Activated T-cell treated with anti-CD3 and anti-CD28 coated beads, Interleukin-2, amount 50 U/mL, for 4 hours (primary cell): ENCODE data around the gene NT5DC3. TPM values are rescaled to one million over a fixed set of nuclear protein-coding genes. Genes with fewer than 3 reads are reported as not detected.

Experiments used
- ATAC-seq, 2 donors: fragments of 200-7000 bp; cut with Tn5 transposase; one replicate each; pipeline ENCODE4 v1.10.0; 2021
- DNase-seq: peaks from one replicate; pipeline ENCODE4 v3.0.0-alpha.2; 2020
- H3K27me3 Mint-ChIP-seq: one replicate; pipeline ENCODE4 v1.8.0; 2021; ENCODE audit warnings: low read depth, mixed read lengths
- H3K36me3 Mint-ChIP-seq: one replicate; pipeline ENCODE4 v1.8.0; 2022; ENCODE audit warnings: mixed read lengths; ENCODE audit not compliant: insufficient read depth
- H3K4me1 Mint-ChIP-seq: one replicate; pipeline ENCODE4 v1.8.0; 2021; ENCODE audit warnings: low read depth, mixed read lengths
- H3K4me3 Mint-ChIP-seq: one replicate; pipeline ENCODE4 v1.8.0; 2021; ENCODE audit warnings: mild to moderate bottlenecking, moderate library complexity, mixed read lengths
- H3K9me3 Mint-ChIP-seq: one replicate; pipeline ENCODE4 v1.8.0; 2021; ENCODE audit warnings: mixed read lengths
- total RNA-seq, 3 donors: library from RNA; stranded (reverse); gene quantifications; one replicate each; pipeline ENCODE4 v1.2.1, GENCODE V29; 2021

NT5DC3 gene
- total RNA-seq, 3 donors from 2014 or later: 13.6 to 15.1 (median 14.1) TPM

GRCh38 chr12:103756443-103756842 is 84.6 kb downstream of the NT5DC3 start:
- H3K27me3 Mint-ChIP-seq: no peaks in the 10 kb centered on the region
- H3K36me3 Mint-ChIP-seq: no peaks in the 10 kb centered on the region
- no peaks in the 10 kb centered on the region for H3K9me3 Mint-ChIP-seq
- ATAC-seq: no peak
- no peak for DNase-seq
- H3K4me1 Mint-ChIP-seq: no peaks in the 10 kb centered on the region
- H3K4me3 Mint-ChIP-seq: no peak overlapping the region

GRCh38 chr12:103755425-103755824 is 85.6 kb downstream of the NT5DC3 start:
- H3K4me3 Mint-ChIP-seq: no peak overlapping the region
- H3K36me3 Mint-ChIP-seq: no peaks in the 10 kb centered on the region
- H3K27me3 Mint-ChIP-seq: no peaks in the 10 kb centered on the region
- DNase-seq (no peak), ATAC-seq (no peak)
- no peaks in the 10 kb centered on the region for H3K4me1 Mint-ChIP-seq
- H3K9me3 Mint-ChIP-seq: no peaks in the 10 kb centered on the region

GRCh38 chr12:103751600-103751999 is 89.4 kb downstream of the NT5DC3 start:
- Mint-ChIP-seq H3K4me3 (no peak overlapping the region), H3K36me3 (no peaks in the 10 kb centered on the region), H3K4me1 (no peaks in the 10 kb centered on the region), H3K27me3 (no peaks in the 10 kb centered on the region), H3K9me3 (no peaks in the 10 kb centered on the region)
- ATAC-seq: no peak
- no peak for DNase-seq

GRCh38 chr12:103751171-103751570 is 89.9 kb downstream of the NT5DC3 start:
- no peak overlapping the region for H3K4me3 Mint-ChIP-seq
- H3K4me1 Mint-ChIP-seq: no peaks in the 10 kb centered on the region
- ATAC-seq (no peak), DNase-seq (no peak)
- H3K9me3 Mint-ChIP-seq: no peaks in the 10 kb centered on the region
- H3K36me3 Mint-ChIP-seq: no peaks in the 10 kb centered on the region
- H3K27me3 Mint-ChIP-seq: no peaks in the 10 kb centered on the region

DNA sequence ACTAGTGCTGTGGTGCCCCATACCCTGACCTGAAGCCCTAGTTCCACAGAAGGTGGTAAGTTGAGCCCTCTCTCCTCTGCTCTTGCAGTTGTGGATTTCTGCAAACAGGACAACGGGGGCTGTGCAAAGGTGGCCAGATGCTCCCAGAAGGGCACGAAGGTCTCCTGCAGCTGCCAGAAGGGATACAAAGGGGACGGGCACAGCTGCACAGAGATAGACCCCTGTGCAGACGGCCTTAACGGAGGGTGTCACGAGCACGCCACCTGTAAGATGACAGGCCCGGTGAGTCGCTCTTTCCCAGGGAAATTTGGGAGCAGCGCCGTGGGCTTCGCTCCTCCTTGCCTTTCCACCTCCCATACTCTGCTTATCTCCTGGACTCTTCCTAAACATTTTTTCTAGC is 92.2 kb downstream of the NT5DC3 start:
- H3K4me1 Mint-ChIP-seq: no peaks in the 10 kb centered on the region
- H3K9me3 Mint-ChIP-seq: no peaks in the 10 kb centered on the region
- no peaks in the 10 kb centered on the region for H3K27me3 Mint-ChIP-seq
- DNase-seq: no peak
- no peak for ATAC-seq
- H3K36me3 Mint-ChIP-seq: no peaks in the 10 kb centered on the region
- H3K4me3 Mint-ChIP-seq: no peak overlapping the region

GRCh38 chr12:103748002-103748401 is 93.0 kb downstream of the NT5DC3 start:
- no peaks in the 10 kb centered on the region for H3K36me3 Mint-ChIP-seq
- ATAC-seq (no peak), DNase-seq (no peak)
- H3K4me3 Mint-ChIP-seq: no peak overlapping the region
- H3K4me1 Mint-ChIP-seq: no peaks in the 10 kb centered on the region
- H3K9me3 Mint-ChIP-seq: no peaks in the 10 kb centered on the region
- H3K27me3 Mint-ChIP-seq: no peaks in the 10 kb centered on the region

- DNase-seq (no peak), ATAC-seq (no peak)
- no peaks in the 10 kb centered on the region for H3K4me1 Mint-ChIP-seq
- H3K27me3 Mint-ChIP-seq: peaks cover 3% of the 10 kb centered on the region
- H3K36me3 Mint-ChIP-seq: no peaks in the 10 kb centered on the region
- no peaks in the 10 kb centered on the region for H3K9me3 Mint-ChIP-seq
- no peak overlapping the region for H3K4me3 Mint-ChIP-seq
Observed at GRCh38 chr12:103745962-103746361, 95.1 kb downstream of the NT5DC3 start.

DNA sequence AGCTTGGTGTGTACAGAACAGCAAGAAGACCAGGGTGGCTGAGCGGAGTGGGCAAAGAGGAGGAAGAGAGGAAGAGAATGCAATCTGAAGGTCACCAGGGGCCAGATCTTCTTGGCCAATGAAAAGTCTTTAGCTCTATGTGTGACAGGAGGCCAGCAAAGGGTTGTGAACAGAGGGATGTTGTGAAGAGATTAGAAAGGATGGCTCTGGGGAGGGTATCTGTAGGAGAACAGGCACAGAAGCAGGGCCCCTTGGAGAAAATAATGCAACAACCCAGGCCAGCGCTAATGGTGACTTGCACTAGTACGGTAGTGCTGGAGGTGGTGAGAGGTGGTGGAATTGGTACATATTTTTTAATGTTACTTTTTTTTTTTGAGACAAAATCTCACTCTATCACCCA is 97.2 kb downstream of the NT5DC3 start:
- no peaks in the 10 kb centered on the region for H3K4me1 Mint-ChIP-seq
- ATAC-seq: no peak
- no peaks in the 10 kb centered on the region for H3K9me3 Mint-ChIP-seq
- no peak overlapping the region for H3K4me3 Mint-ChIP-seq
- H3K27me3 Mint-ChIP-seq: peaks cover 9% of the 10 kb centered on the region
- no peaks in the 10 kb centered on the region for H3K36me3 Mint-ChIP-seq
- DNase-seq: no peak

- Mint-ChIP-seq H3K36me3 (no peaks in the 10 kb centered on the region), H3K4me3 (no peak overlapping the region), H3K9me3 (no peaks in the 10 kb centered on the region), H3K4me1 (no peaks in the 10 kb centered on the region), H3K27me3 (peaks cover 9% of the 10 kb centered on the region)
- DNase-seq: no peak
- ATAC-seq: no peak
Observed at GRCh38 chr12:103742349-103742932, 98.6 kb downstream of the NT5DC3 start.

GRCh38 chr12:103737881-103738280 is 103.2 kb downstream of the NT5DC3 start:
- Mint-ChIP-seq H3K9me3 (no peaks in the 10 kb centered on the region), H3K4me1 (no peaks in the 10 kb centered on the region), H3K4me3 (no peak overlapping the region), H3K27me3 (peaks cover 9% of the 10 kb centered on the region), H3K36me3 (no peaks in the 10 kb centered on the region)
- ATAC-seq (no peak), DNase-seq (no peak)

DNA sequence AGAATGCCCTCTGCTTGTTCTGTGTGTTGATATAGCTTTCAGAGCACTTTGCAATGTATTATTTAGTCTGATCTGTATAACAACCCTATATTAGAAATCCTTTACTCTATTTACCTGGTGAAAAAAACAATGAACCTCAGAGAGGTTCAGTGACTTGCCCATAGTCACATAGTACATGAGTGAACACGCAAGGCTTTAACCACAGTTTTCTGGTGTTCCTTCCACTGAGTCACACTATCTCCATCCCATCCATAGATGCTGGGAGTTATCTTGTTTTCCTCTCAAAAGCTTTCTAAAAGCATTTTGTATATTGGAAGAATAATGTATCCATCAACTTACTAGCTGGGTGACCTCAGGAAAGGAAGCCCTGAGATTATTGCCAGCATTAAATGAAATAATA is 104.5 kb downstream of the NT5DC3 start:
- no peaks in the 10 kb centered on the region for H3K9me3 Mint-ChIP-seq
- H3K4me1 Mint-ChIP-seq: no peaks in the 10 kb centered on the region
- no peak for DNase-seq
- H3K36me3 Mint-ChIP-seq: no peaks in the 10 kb centered on the region
- ATAC-seq: no peak
- H3K27me3 Mint-ChIP-seq: peaks cover 10% of the 10 kb centered on the region
- H3K4me3 Mint-ChIP-seq: no peak overlapping the region

GRCh38 chr12:103735291-103735690 is 105.7 kb downstream of the NT5DC3 start:
- no peak for ATAC-seq
- Mint-ChIP-seq H3K4me3 (no peak overlapping the region), H3K4me1 (no peaks in the 10 kb centered on the region), H3K36me3 (no peaks in the 10 kb centered on the region), H3K27me3 (peaks cover 3% of the 10 kb centered on the region), H3K9me3 (no peaks in the 10 kb centered on the region)
- no peak for DNase-seq

DNA sequence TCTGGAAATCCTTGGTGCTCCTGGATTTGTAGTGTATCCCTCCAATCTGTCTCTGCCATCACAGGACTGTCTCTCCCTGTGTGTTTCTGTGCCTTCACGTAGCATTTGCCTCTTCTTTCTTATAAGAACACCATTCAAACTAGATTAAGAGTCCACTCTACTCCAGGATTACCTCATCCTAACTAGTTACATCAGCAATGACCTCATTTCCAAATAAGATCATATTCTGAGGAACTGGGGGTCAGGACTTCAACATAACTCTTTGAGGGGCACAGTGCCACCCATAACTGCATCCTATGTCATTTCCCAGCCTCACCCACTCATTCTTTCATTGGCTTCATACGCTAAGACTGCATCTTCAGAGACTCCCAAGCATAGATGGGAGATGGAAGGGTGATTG is 106.2 kb downstream of the NT5DC3 start:
- Mint-ChIP-seq H3K4me1 (no peaks in the 10 kb centered on the region), H3K36me3 (no peaks in the 10 kb centered on the region), H3K9me3 (no peaks in the 10 kb centered on the region), H3K27me3 (peaks cover 3% of the 10 kb centered on the region), H3K4me3 (no peak overlapping the region)
- ATAC-seq: no peak
- no peak for DNase-seq

- H3K4me3 Mint-ChIP-seq: no peak overlapping the region
- no peaks in the 10 kb centered on the region for H3K4me1 Mint-ChIP-seq
- H3K36me3 Mint-ChIP-seq: no peaks in the 10 kb centered on the region
- H3K27me3 Mint-ChIP-seq: peaks cover 8% of the 10 kb centered on the region
- no peak for DNase-seq
- no peaks in the 10 kb centered on the region for H3K9me3 Mint-ChIP-seq
- no peak for ATAC-seq
Observed at GRCh38 chr12:103731539-103731938, 109.5 kb downstream of the NT5DC3 start.

- Mint-ChIP-seq H3K36me3 (no peaks in the 10 kb centered on the region), H3K4me1 (no peaks in the 10 kb centered on the region), H3K9me3 (no peaks in the 10 kb centered on the region), H3K4me3 (no peak overlapping the region), H3K27me3 (peaks cover 8% of the 10 kb centered on the region)
- no peak for ATAC-seq
- no peak for DNase-seq
Observed at GRCh38 chr12:103729499-103729898, 111.5 kb downstream of the NT5DC3 start.

GRCh38 chr12:103728323-103728722 is 112.7 kb downstream of the NT5DC3 start:
- Mint-ChIP-seq H3K4me3 (no peak overlapping the region), H3K36me3 (no peaks in the 10 kb centered on the region), H3K27me3 (peaks cover 8% of the 10 kb centered on the region), H3K4me1 (no peaks in the 10 kb centered on the region), H3K9me3 (no peaks in the 10 kb centered on the region)
- DNase-seq (no peak), ATAC-seq (no peak)
